Body of pancreas (tissue), 4 donors: ENCODE measurements around the gene GATA1.

ENCODE experiments used
- CTCF ChIP-seq, 7 experiments: fragments of 450-650 bp in 4 of 7; fragments of 200-600 bp in 3 of 7; sonication (generic) in 3 of 7; IDR thresholded peaks; one replicate each; pipeline ENCODE4 v1.5.1; 2016 to 2019; ENCODE audit warnings: antibody characterized with exemption in 7 of 7
- POLR2A ChIP-seq, 3 donors: fragments of 450-650 bp; IDR thresholded peaks; one replicate each; pipeline ENCODE4 v1.6.1; 2016; ENCODE audit warnings: antibody characterized with exemption in 3 of 3, mild to moderate bottlenecking in 2 of 3

DNA sequence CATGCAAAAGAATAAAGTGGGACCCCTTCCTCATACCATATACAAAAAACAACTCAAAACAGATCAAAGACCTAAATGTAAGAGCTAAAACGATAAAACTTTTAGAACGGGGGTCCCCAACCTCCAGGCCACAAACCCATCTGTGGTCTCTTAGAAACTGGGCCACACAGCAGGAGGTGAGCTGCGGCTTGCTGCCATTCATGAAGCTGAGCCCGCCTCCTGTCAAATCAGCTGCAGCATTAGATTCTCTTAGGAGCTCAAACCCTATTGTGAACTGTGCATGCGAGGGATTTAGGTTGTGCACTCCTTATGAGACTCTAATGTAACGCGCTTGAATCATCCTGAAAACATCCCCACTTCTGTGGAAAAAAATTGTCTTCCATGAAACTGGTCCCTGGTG lies 7.0 kb upstream of the GATA1 start:
- TF ChIP-seq POLR2A (IDR thresholded peaks at IDR 0.05) (no peak), CTCF (IDR thresholded peaks at IDR 0.05) (no peak)
